HEK293T (cell line): ENCODE data around the gene HIVEP3.

ENCODE experiments used
- CTCF ChIA-PET: fragments of 350-600 bp; formaldehyde crosslinking; extraction: SDS; loops from one replicate; lab custom pipeline; 2021; ENCODE audit warnings: antibody characterized with exemption, inconsistent platforms; lab: Yijun Ruan, JAX
- POLR2A ChIA-PET: fragments of 350-600 bp; formaldehyde crosslinking; extraction: SDS; loops from one replicate; lab custom pipeline; 2020; ENCODE audit warnings: antibody characterized with exemption, inconsistent platforms; lab: Yijun Ruan, JAX
- DNase-seq: peaks from one replicate; pipeline ENCODE4 v3.0.0; 2012; ENCODE audit warnings: mixed read lengths; ENCODE audit errors: extremely low spot score
- ARNT ChIP-seq: fragments of 450-650 bp; IDR thresholded peaks from 2 replicates; pipeline ENCODE4 v1.6.1; 2017; ENCODE audit warnings: mild to moderate bottlenecking
- BHLHE40 ChIP-seq: fragments of 450-650 bp; IDR thresholded peaks from 2 replicates; pipeline ENCODE4 v1.6.1; 2016; ENCODE audit warnings: mild to moderate bottlenecking, moderate library complexity, borderline replicate concordance
- CTBP1 ChIP-seq: fragments of 450-650 bp; IDR thresholded peaks from 2 replicates; pipeline ENCODE4 v1.6.1; 2016; ENCODE audit warnings: borderline replicate concordance
- ELF4 ChIP-seq: fragments of 450-650 bp; IDR thresholded peaks from 2 replicates; pipeline ENCODE4 v1.6.1; 2017; ENCODE audit warnings: antibody characterized with exemption
- FOXA1 ChIP-seq: fragments of 450-650 bp; IDR thresholded peaks from 2 replicates; pipeline ENCODE4 v1.6.1; 2016; ENCODE audit warnings: mild to moderate bottlenecking
- FOXK2 ChIP-seq: fragments of 450-650 bp; IDR thresholded peaks from 2 replicates; pipeline ENCODE4 v1.6.1; 2016; ENCODE audit warnings: mild to moderate bottlenecking
- FOXM1 ChIP-seq: fragments of 450-650 bp; IDR thresholded peaks from 2 replicates; pipeline ENCODE4 v1.6.1; 2017; ENCODE audit warnings: mild to moderate bottlenecking, borderline replicate concordance
- HDGF ChIP-seq: fragments of 450-650 bp; IDR thresholded peaks from 2 replicates; pipeline ENCODE4 v1.6.1; 2017; ENCODE audit warnings: antibody characterized with exemption, borderline replicate concordance
- L3MBTL2 ChIP-seq: fragments of 450-650 bp; conservative IDR thresholded peaks from 2 replicates; pipeline ENCODE4 v1.6.1; 2016; ENCODE audit warnings: mild to moderate bottlenecking
- LEF1 ChIP-seq: fragments of 450-650 bp; IDR thresholded peaks from 2 replicates; pipeline ENCODE4 v1.6.1; 2017; ENCODE audit warnings: mild to moderate bottlenecking, borderline replicate concordance
- NFRKB ChIP-seq: fragments of 450-650 bp; IDR thresholded peaks from 2 replicates; pipeline ENCODE4 v1.6.1; 2016; ENCODE audit warnings: mild to moderate bottlenecking, moderate library complexity
- PKNOX1 ChIP-seq: fragments of 450-650 bp; IDR thresholded peaks from 2 replicates; pipeline ENCODE4 v1.6.1; 2016
- SP1 ChIP-seq: fragments of 450-650 bp; IDR thresholded peaks from 2 replicates; pipeline ENCODE4 v1.6.1; 2017
- SUZ12 ChIP-seq: fragments of 450-650 bp; IDR thresholded peaks from 2 replicates; pipeline ENCODE4 v1.6.1; 2016; ENCODE audit warnings: mild to moderate bottlenecking
- TARDBP ChIP-seq: fragments of 450-650 bp; IDR thresholded peaks from 2 replicates; pipeline ENCODE4 v1.6.1; 2016
- ZNF384 ChIP-seq: fragments of 450-650 bp; IDR thresholded peaks from 2 replicates; pipeline ENCODE4 v1.6.1; 2016

The HIVEP3 gene

GRCh38 chr1:41880261-41880660 lies 38.5 kb downstream of the HIVEP3 start:
- TF ChIP-seq PKNOX1: no peak
- TF ChIP-seq ARNT: no peak
- no peak for TF ChIP-seq TARDBP
- TF ChIP-seq FOXK2: no peak
- TF ChIP-seq L3MBTL2: no peak
- no peak for TF ChIP-seq FOXA1
- TF ChIP-seq ZNF384: no peak
- no peak for TF ChIP-seq BHLHE40
- TF ChIP-seq CTBP1: no peak
- no peak for TF ChIP-seq ELF4
- no peak for TF ChIP-seq SUZ12
- ChIA-PET POLR2A (interaction anchor here (0.9 kb wide), 1 partner anchor 12 kb away, joined by 3 read pairs; no protein-coding TSS in a partner anchor), CTCF (no interaction called here)
- DNase-seq: no peak

GRCh38 chr1:41879617-41880016 lies 39.1 kb downstream of the HIVEP3 start:
- ChIA-PET POLR2A (interaction anchor here (0.9 kb wide), 1 partner anchor 13 kb away, joined by 3 read pairs; no protein-coding TSS in a partner anchor), CTCF (interaction anchor here (0.7 kb wide), 1 partner anchor 47 kb away, joined by 3 read pairs; no protein-coding TSS in a partner anchor)

GRCh38 chr1:41878911-41879310 lies 39.8 kb downstream of the HIVEP3 start:
- ChIA-PET CTCF (no interaction called here), POLR2A (no interaction called here)
- DNase-seq: no peak
- no peak for TF ChIP-seq FOXK2
- TF ChIP-seq SP1: no peak
- TF ChIP-seq FOXM1: no peak
- TF ChIP-seq FOXA1: no peak
- TF ChIP-seq HDGF: no peak
- TF ChIP-seq TARDBP: no peak
- TF ChIP-seq BHLHE40: no peak
- no peak for TF ChIP-seq ZNF384
- no peak for TF ChIP-seq ARNT
- TF ChIP-seq LEF1: no peak
- no peak for TF ChIP-seq ELF4
- TF ChIP-seq CTBP1: no peak
- TF ChIP-seq SUZ12: no peak
- TF ChIP-seq L3MBTL2: no peak
- no peak for TF ChIP-seq PKNOX1
- TF ChIP-seq NFRKB: no peak

More at GRCh38 chr1:41879617-41880016, 39.1 kb downstream of the HIVEP3 start:
- no peak for TF ChIP-seq SP1
- no peak for TF ChIP-seq CTBP1
- no peak for TF ChIP-seq TARDBP
- no peak for TF ChIP-seq L3MBTL2
- no peak for TF ChIP-seq FOXK2
- no peak for TF ChIP-seq HDGF
- no peak for TF ChIP-seq FOXM1
- TF ChIP-seq SUZ12: no peak
- TF ChIP-seq ARNT: no peak
- TF ChIP-seq FOXA1: no peak
- no peak for TF ChIP-seq BHLHE40
- no peak for TF ChIP-seq LEF1
- no peak for TF ChIP-seq ELF4
- TF ChIP-seq PKNOX1: no peak
- no peak for TF ChIP-seq NFRKB
- TF ChIP-seq ZNF384: no peak
- DNase-seq: no peak

GRCh38 chr1:41878495-41878894 lies 40.2 kb downstream of the HIVEP3 start:
- ChIA-PET POLR2A (no interaction called here), CTCF (no interaction called here)
- TF ChIP-seq FOXM1: no peak
- no peak for TF ChIP-seq PKNOX1
- TF ChIP-seq SUZ12: no peak
- no peak for DNase-seq

- ChIA-PET CTCF (no interaction called here), POLR2A (no interaction called here)
- TF ChIP-seq PKNOX1: peak; percentile 21; the same call in 1 of the 2 replicates
- TF ChIP-seq ELF4: no peak
- no peak for TF ChIP-seq LEF1
- no peak for DNase-seq
These were observed 41.9 kb downstream of the HIVEP3 start for GRCh38 chr1:41876576-41877445.
